HL-60 (cell line): ENCODE data around the gene TTC39A.

Source experiments
- DNase-seq, 2 experiments: peaks; one replicate each; pipeline ENCODE4 v3.0.0-alpha.2; 2010 to 2020; ENCODE audit warnings: low read depth in 1 of 2, low spot score in 1 of 2
- H3K27ac ChIP-seq: fragments of 250-450 bp; sonication (Bioruptor Pico); replicated peaks from 2 replicates; pipeline ENCODE4 v1.5.1; 2020; ENCODE audit warnings: mild to moderate bottlenecking, moderate library complexity
- H3K27me3 ChIP-seq: fragments of 250-450 bp; sonication (Bioruptor Pico); 2 replicates; pipeline ENCODE4 v1.5.1; 2021; ENCODE audit warnings: mild to moderate bottlenecking, moderate library complexity; ENCODE audit not compliant: insufficient read depth, poor library complexity, severe bottlenecking
- H3K4me3 ChIP-seq: replicated peaks from 2 replicates; pipeline ENCODE4 v1.5.1; 2011; ENCODE audit warnings: mild to moderate bottlenecking, control low read depth, low read length; ENCODE audit not compliant: insufficient read depth
- GABPA ChIP-seq: IDR thresholded peaks from 2 replicates; pipeline ENCODE4 v1.6.1; 2012; ENCODE audit warnings: low read depth
- POLR2AphosphoS5 ChIP-seq: IDR thresholded peaks from 2 replicates; pipeline ENCODE4 v1.6.1; 2012; ENCODE audit warnings: low read depth
- SPI1 ChIP-seq: IDR thresholded peaks from 2 replicates; pipeline ENCODE4 v1.6.1; 2012; ENCODE audit warnings: low read depth, mild to moderate bottlenecking, borderline replicate concordance
- TF ChIP-seq, protein P1 (sequence below): IDR thresholded peaks from 2 replicates; pipeline ENCODE4 v1.6.1; 2012; ENCODE audit warnings: low read depth; ENCODE audit not compliant: insufficient replicate concordance
- TF ChIP-seq, protein P2 (sequence below): IDR thresholded peaks from one replicate; pipeline ENCODE4 v1.5.1; 2011; ENCODE audit warnings: low read length, control low read depth, inconsistent platforms; ENCODE audit not compliant: insufficient read depth

Gene TTC39A

DNA sequence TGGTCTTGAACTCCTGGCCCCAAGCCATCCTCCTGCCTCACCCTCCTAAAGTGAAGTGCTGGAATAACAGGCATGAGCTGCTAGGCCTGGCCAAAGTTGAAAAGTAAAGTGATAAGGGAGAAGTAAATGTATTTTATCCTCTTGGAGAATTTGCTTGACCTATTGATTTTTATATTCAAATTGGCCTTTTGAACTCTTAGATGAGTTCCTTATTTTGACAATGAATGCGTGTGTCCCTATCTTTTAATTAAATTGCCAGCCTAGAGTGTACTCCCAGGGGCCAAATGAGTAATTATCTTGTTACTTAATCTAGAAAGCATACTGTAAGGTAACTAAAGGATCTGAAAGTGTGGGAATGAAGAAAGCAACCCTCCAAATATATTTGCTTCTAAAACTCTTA, 82.9 kb downstream of the TTC39A start:
- DNase-seq: no peak
- H3K27ac ChIP-seq: no peak overlapping the region
- H3K27me3 ChIP-seq: no peaks in the 10 kb centered on the region
- no peak overlapping the region for H3K4me3 ChIP-seq
- TF ChIP-seq SPI1 (no peak), POLR2AphosphoS5 (no peak), GABPA (no peak)
- TF ChIP-seq, protein P1, sequence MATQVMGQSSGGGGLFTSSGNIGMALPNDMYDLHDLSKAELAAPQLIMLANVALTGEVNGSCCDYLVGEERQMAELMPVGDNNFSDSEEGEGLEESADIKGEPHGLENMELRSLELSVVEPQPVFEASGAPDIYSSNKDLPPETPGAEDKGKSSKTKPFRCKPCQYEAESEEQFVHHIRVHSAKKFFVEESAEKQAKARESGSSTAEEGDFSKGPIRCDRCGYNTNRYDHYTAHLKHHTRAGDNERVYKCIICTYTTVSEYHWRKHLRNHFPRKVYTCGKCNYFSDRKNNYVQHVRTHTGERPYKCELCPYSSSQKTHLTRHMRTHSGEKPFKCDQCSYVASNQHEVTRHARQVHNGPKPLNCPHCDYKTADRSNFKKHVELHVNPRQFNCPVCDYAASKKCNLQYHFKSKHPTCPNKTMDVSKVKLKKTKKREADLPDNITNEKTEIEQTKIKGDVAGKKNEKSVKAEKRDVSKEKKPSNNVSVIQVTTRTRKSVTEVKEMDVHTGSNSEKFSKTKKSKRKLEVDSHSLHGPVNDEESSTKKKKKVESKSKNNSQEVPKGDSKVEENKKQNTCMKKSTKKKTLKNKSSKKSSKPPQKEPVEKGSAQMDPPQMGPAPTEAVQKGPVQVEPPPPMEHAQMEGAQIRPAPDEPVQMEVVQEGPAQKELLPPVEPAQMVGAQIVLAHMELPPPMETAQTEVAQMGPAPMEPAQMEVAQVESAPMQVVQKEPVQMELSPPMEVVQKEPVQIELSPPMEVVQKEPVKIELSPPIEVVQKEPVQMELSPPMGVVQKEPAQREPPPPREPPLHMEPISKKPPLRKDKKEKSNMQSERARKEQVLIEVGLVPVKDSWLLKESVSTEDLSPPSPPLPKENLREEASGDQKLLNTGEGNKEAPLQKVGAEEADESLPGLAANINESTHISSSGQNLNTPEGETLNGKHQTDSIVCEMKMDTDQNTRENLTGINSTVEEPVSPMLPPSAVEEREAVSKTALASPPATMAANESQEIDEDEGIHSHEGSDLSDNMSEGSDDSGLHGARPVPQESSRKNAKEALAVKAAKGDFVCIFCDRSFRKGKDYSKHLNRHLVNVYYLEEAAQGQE: no peak
- TF ChIP-seq, protein P2, sequence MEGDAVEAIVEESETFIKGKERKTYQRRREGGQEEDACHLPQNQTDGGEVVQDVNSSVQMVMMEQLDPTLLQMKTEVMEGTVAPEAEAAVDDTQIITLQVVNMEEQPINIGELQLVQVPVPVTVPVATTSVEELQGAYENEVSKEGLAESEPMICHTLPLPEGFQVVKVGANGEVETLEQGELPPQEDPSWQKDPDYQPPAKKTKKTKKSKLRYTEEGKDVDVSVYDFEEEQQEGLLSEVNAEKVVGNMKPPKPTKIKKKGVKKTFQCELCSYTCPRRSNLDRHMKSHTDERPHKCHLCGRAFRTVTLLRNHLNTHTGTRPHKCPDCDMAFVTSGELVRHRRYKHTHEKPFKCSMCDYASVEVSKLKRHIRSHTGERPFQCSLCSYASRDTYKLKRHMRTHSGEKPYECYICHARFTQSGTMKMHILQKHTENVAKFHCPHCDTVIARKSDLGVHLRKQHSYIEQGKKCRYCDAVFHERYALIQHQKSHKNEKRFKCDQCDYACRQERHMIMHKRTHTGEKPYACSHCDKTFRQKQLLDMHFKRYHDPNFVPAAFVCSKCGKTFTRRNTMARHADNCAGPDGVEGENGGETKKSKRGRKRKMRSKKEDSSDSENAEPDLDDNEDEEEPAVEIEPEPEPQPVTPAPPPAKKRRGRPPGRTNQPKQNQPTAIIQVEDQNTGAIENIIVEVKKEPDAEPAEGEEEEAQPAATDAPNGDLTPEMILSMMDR: no peak

DNA sequence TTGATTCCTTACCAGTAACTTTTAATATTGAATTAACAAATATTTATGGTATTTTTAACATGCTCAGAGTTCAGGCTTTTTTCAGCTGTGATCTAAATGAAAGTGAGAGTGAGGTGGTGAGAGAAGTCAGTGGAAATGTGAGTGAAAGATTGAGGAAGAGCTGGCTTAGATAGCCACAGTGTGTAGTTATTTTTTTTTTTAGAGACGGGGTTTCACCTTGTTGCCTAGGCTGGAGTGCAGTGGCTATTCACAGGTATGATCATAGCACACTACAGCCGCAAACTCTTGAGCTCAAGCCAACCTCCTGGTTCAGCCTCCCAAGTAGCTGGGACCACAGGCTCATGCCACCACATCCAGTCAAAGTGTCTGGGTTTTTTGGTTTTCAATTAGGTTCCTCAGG, 83.3 kb downstream of the TTC39A start:
- no peak for DNase-seq
- H3K4me3 ChIP-seq: no peak overlapping the region
- TF ChIP-seq, protein P1: no peak
- TF ChIP-seq POLR2AphosphoS5: no peak
- TF ChIP-seq SPI1: no peak
- no peak for TF ChIP-seq GABPA
- TF ChIP-seq, protein P2: no peak
- H3K27ac ChIP-seq: no peak overlapping the region
- H3K27me3 ChIP-seq: no peaks in the 10 kb centered on the region

DNA sequence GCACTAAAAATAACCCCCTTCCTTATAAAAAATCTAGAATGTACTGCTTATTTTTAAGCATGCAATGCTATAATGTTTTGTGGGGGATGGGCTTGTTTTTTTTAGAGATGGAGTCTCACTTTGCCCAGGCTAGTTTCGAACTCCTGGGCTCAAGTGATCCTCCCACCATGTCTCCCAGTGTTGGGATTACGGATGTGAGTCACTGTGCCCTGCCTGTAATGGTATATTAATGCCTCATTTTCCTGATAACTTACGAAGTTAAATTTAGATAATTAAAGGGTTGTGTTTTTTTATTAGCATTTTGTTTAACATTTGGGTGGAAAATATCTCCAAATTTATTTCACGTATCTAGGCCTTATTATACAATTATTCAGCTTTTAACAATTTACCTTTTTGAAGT, 87.8 kb downstream of the TTC39A start:
- Histone ChIP-seq H3K27ac (no peak overlapping the region), H3K27me3 (no peaks in the 10 kb centered on the region), H3K4me3 (no peak overlapping the region)
- TF ChIP-seq GABPA (no peak), SPI1 (no peak)
- DNase-seq: no peak

DNA sequence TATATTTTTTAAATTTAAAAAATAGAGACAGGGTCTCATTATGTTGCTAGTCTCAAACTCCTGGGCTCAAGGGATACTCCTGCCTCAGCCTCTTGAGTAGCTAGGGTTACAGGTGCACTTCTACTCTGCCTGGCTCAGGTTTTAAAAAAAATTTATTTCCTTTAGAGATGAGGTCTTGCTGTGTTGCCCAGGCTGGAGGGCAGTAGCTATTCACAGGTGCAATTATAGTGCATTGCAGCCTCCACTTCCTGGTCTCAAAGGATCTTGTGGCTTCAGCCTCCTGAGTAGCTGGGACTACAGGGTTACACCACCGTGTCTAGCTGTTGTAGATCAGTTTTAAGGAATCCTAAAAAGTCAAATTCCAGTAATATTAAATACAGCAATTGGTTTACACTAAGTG, 89.2 kb downstream of the TTC39A start:
- TF ChIP-seq GABPA (no peak), SPI1 (no peak), POLR2AphosphoS5 (no peak)
- TF ChIP-seq, protein P1: no peak
- TF ChIP-seq, protein P2: no peak
- no peak overlapping the region for H3K4me3 ChIP-seq
- H3K27me3 ChIP-seq: no peaks in the 10 kb centered on the region
- no peak for DNase-seq
- no peak overlapping the region for H3K27ac ChIP-seq
